Measurements from ENCODE around the gene LPP.

LPP gene

GRCh38 chr3:188146219-188146618 is 7.7 kb upstream of the LPP start:
- TF ChIP-seq CTCF (IDR thresholded peaks at IDR 0.05; ENCODE audit: low read depth, low read length, poor library complexity, severe bottlenecking) = no peak
- TF ChIP-seq EZH2phosphoT487 (IDR thresholded peaks at IDR 0.05; ENCODE audit: borderline replicate concordance, low read length) = no peak
- H3K79me2 ChIP-seq (ENCODE audit: control insufficient read depth, low read length) = no peaks in the 10 kb centered on the region
- H3K4me1 ChIP-seq (ENCODE audit: control insufficient read depth, low read length) = peaks cover 30% of the 10 kb centered on the region
- no peaks in the 10 kb centered on the region for H3K36me3 ChIP-seq (ENCODE audit: control insufficient read depth, low read length)
- H3K27me3 ChIP-seq (ENCODE audit: control insufficient read depth, low read length) = no peaks in the 10 kb centered on the region
- no peaks in the 10 kb centered on the region for H4K20me1 ChIP-seq (ENCODE audit: control insufficient read depth, insufficient read depth, low read depth, low read length)
- H3K27ac ChIP-seq (ENCODE audit: low read depth, low read length) = no peak overlapping the region
- H3K9me3 ChIP-seq (ENCODE audit: control insufficient read depth, insufficient read depth, low read length) = no peaks in the 10 kb centered on the region
- H3K9me2 ChIP-seq (replicated peaks; ENCODE audit: control insufficient read depth, low read length) = no peaks in the 10 kb centered on the region
- peaks cover 3% of the 10 kb centered on the region for H3F3A ChIP-seq (ENCODE audit: control insufficient read depth, insufficient read depth)
- no peak overlapping the region for H3K4me2 ChIP-seq (ENCODE audit: low read length)
- no peak overlapping the region for H3K4me3 ChIP-seq (ENCODE audit: low read length)

GRCh38 chr3:188147782-188148181 is 6.2 kb upstream of the LPP start:
- Histone ChIP-seq H3K9me2 (replicated peaks; ENCODE audit: control insufficient read depth, low read length) (no peaks in the 10 kb centered on the region), H3K9me3 (ENCODE audit: control insufficient read depth, insufficient read depth, low read length) (no peaks in the 10 kb centered on the region), H3K27ac (ENCODE audit: low read depth, low read length) (no peak overlapping the region)

GRCh38 chr3:188148318-188148717 is 5.6 kb upstream of the LPP start:
- Histone ChIP-seq H3K27ac (ENCODE audit: low read depth, low read length) (no peak overlapping the region), H3K9me2 (replicated peaks; ENCODE audit: control insufficient read depth, low read length) (no peaks in the 10 kb centered on the region), H3K36me3 (ENCODE audit: control insufficient read depth, low read length) (no peaks in the 10 kb centered on the region), H4K20me1 (ENCODE audit: control insufficient read depth, insufficient read depth, low read depth, low read length) (no peaks in the 10 kb centered on the region), H3F3A (ENCODE audit: control insufficient read depth, insufficient read depth) (peaks cover 11% of the 10 kb centered on the region), H3K9me3 (ENCODE audit: control insufficient read depth, insufficient read depth, low read length) (no peaks in the 10 kb centered on the region), H3K4me1 (ENCODE audit: control insufficient read depth, low read length) (peaks cover 45% of the 10 kb centered on the region), H3K79me2 (ENCODE audit: control insufficient read depth, low read length) (peaks cover 4% of the 10 kb centered on the region; the same call in 1 of the 2 replicates), H3K4me3 (ENCODE audit: low read length) (no peak overlapping the region), H3K27me3 (ENCODE audit: control insufficient read depth, low read length) (no peaks in the 10 kb centered on the region), H3K4me2 (ENCODE audit: low read length) (no peak overlapping the region)
- TF ChIP-seq CTCF (IDR thresholded peaks at IDR 0.05; ENCODE audit: low read depth, low read length, poor library complexity, severe bottlenecking) (no peak), EZH2phosphoT487 (IDR thresholded peaks at IDR 0.05; ENCODE audit: borderline replicate concordance, low read length) (no peak)

More at GRCh38 chr3:188147782-188148181, 6.2 kb upstream of the LPP start:
- no peaks in the 10 kb centered on the region for H3K79me2 ChIP-seq (ENCODE audit: control insufficient read depth, low read length)
- no peak overlapping the region for H3K4me2 ChIP-seq (ENCODE audit: low read length)
- TF ChIP-seq CTCF (IDR thresholded peaks at IDR 0.05; ENCODE audit: low read depth, low read length, poor library complexity, severe bottlenecking) (no peak), EZH2phosphoT487 (IDR thresholded peaks at IDR 0.05; ENCODE audit: borderline replicate concordance, low read length) (no peak)
- H3F3A ChIP-seq (ENCODE audit: control insufficient read depth, insufficient read depth) = peaks cover 11% of the 10 kb centered on the region
- no peaks in the 10 kb centered on the region for H3K36me3 ChIP-seq (ENCODE audit: control insufficient read depth, low read length)
- H3K4me1 ChIP-seq (ENCODE audit: control insufficient read depth, low read length) = peaks cover 39% of the 10 kb centered on the region
- H3K27me3 ChIP-seq (ENCODE audit: control insufficient read depth, low read length) = no peaks in the 10 kb centered on the region
- H3K4me3 ChIP-seq (ENCODE audit: low read length) = no peak overlapping the region
- no peaks in the 10 kb centered on the region for H4K20me1 ChIP-seq (ENCODE audit: control insufficient read depth, insufficient read depth, low read depth, low read length)
